ENCODE data around the gene MRNIP. TPM values are rescaled to one million over a fixed set of nuclear protein-coding genes. Genes with fewer than 3 reads are reported as not detected.

Gene MRNIP
- polyA plus RNA-seq, 1 donor (not counting 4 experiments of a cell fraction or from before 2014, with no cell fraction given) = 14.9 TPM

DNA sequence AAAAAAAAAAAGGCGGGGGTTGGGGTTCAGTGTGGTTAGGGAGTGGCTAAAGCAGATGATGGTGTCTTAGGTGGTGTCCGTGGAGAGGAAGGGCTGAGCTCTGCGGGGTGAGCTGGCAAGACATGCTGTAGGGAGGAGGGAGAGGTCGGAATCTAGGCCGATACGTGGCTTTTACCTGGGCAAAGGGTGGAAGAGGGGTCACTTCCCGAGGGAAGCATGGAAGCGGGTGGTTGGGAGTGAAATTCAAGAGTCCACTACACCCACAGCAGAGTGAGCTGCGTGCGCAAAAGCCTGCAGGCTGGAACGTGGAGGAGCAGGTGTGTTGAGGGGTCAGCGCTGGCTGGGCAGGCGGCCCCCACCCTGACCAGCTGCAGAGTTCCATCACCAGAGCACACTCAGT lies 31.3 kb upstream of the MRNIP start:
- H3K9me3 ChIP-seq (ENCODE audit: control insufficient read depth, low read depth, low read length) = no peaks in the 10 kb centered on the region
- H3K27me3 ChIP-seq (ENCODE audit: control insufficient read depth, extremely low read depth, insufficient read depth, low read length) = no peaks in the 10 kb centered on the region
- no peak overlapping the region for H2AFZ ChIP-seq (ENCODE audit: control insufficient read depth, low read length)
- no peaks in the 10 kb centered on the region for H3K4me1 ChIP-seq (ENCODE audit: control insufficient read depth, extremely low read depth, insufficient read depth, low read length)
- H3K4me3 ChIP-seq (ENCODE audit: control insufficient read depth in 2 of 3, extremely low read depth in 1 of 3, insufficient read depth in 2 of 3, low read depth in 1 of 3, low read length in 3 of 3) = no peak overlapping the region
- no peak overlapping the region for H3K27ac ChIP-seq (ENCODE audit: control insufficient read depth, insufficient read depth, low read length)
- H3K36me3 ChIP-seq (ENCODE audit: control insufficient read depth in 2 of 2, extremely low read depth in 1 of 2, insufficient read depth in 2 of 2, low read length in 2 of 2) = peaks cover 66% of the 10 kb centered on the region in 2 experiments
- H3K79me2 ChIP-seq (ENCODE audit: control insufficient read depth, insufficient read depth, low read length) = no peaks in the 10 kb centered on the region
- no peaks in the 10 kb centered on the region for H4K20me1 ChIP-seq (ENCODE audit: control insufficient read depth, extremely low read depth, insufficient read depth, low read length)
- TF ChIP-seq, protein P1, sequence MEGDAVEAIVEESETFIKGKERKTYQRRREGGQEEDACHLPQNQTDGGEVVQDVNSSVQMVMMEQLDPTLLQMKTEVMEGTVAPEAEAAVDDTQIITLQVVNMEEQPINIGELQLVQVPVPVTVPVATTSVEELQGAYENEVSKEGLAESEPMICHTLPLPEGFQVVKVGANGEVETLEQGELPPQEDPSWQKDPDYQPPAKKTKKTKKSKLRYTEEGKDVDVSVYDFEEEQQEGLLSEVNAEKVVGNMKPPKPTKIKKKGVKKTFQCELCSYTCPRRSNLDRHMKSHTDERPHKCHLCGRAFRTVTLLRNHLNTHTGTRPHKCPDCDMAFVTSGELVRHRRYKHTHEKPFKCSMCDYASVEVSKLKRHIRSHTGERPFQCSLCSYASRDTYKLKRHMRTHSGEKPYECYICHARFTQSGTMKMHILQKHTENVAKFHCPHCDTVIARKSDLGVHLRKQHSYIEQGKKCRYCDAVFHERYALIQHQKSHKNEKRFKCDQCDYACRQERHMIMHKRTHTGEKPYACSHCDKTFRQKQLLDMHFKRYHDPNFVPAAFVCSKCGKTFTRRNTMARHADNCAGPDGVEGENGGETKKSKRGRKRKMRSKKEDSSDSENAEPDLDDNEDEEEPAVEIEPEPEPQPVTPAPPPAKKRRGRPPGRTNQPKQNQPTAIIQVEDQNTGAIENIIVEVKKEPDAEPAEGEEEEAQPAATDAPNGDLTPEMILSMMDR (optimal IDR thresholded peaks at IDR 0.05 in 1 of 3, IDR thresholded peaks at IDR 0.05 in 1 of 3, conservative IDR thresholded peaks at IDR 0.05 in 1 of 3; ENCODE audit: extremely low read depth in 1 of 3, insufficient read depth in 2 of 3, low read length in 3 of 3) = no peak
- no peak for TF ChIP-seq EZH2 (IDR thresholded peaks at IDR 0.05; ENCODE audit: low read length)
- dilution Hi-C loops (cut with MboI; ENCODE audit: extremely low pct_ligation_motif_present, low sequenced_read_pairs) = no loop called here
- FAIRE-seq (no peak), DNase-seq (ENCODE audit: low read depth, low spot score) (no peak)
- no peak overlapping the region for H3K4me2 ChIP-seq (ENCODE audit: control insufficient read depth, extremely low read depth, insufficient read depth, low read depth, low read length)
- no peaks in the 10 kb centered on the region for H3K9me1 ChIP-seq (ENCODE audit: control insufficient read depth, extremely low read depth, insufficient read depth, low read length)
- H3K9ac ChIP-seq (ENCODE audit: control insufficient read depth, extremely low read depth, insufficient read depth, low read length) = no peak overlapping the region

DNA sequence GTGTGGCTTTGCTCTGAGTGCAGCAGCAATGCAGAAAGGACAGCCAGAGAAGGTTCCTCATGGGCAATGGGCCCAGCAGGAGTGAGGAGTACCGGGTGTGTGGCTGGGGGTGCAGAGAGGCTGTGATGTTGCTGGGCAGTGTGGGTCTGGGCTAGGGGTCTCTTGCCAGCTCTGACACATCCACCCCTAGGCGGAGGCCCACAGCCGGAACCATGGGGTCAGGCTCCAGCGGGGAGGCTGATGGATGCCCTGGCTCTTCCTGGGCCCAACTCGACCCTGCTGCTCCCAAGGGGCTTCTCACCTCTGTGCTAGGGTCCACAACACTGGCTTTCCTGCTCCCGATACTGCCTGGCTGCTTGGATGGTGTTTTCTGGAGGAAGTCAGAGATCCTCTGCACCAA lies 29.2 kb upstream of the MRNIP start:
- peaks cover 7% of the 10 kb centered on the region for H3K9me3 ChIP-seq (ENCODE audit: control insufficient read depth, low read depth, low read length)
- no peaks in the 10 kb centered on the region for H3K4me1 ChIP-seq (ENCODE audit: control insufficient read depth, extremely low read depth, insufficient read depth, low read length)
- H3K9me1 ChIP-seq (ENCODE audit: control insufficient read depth, extremely low read depth, insufficient read depth, low read length) = no peaks in the 10 kb centered on the region
- no peak overlapping the region for H2AFZ ChIP-seq (ENCODE audit: control insufficient read depth, low read length)
- no peaks in the 10 kb centered on the region for H3K79me2 ChIP-seq (ENCODE audit: control insufficient read depth, insufficient read depth, low read length)
- no peak overlapping the region for H3K4me2 ChIP-seq (ENCODE audit: control insufficient read depth, extremely low read depth, insufficient read depth, low read depth, low read length)
- no peaks in the 10 kb centered on the region for H4K20me1 ChIP-seq (ENCODE audit: control insufficient read depth, extremely low read depth, insufficient read depth, low read length)
- H3K27me3 ChIP-seq (ENCODE audit: control insufficient read depth, extremely low read depth, insufficient read depth, low read length) = no peaks in the 10 kb centered on the region
- dilution Hi-C loops (cut with MboI; ENCODE audit: extremely low pct_ligation_motif_present, low sequenced_read_pairs) = no loop called here
- no peak overlapping the region for H3K27ac ChIP-seq (ENCODE audit: control insufficient read depth, insufficient read depth, low read length)
- FAIRE-seq (no peak), DNase-seq (ENCODE audit: low read depth, low spot score) (no peak)
- no peak overlapping the region for H3K4me3 ChIP-seq (ENCODE audit: control insufficient read depth in 2 of 3, extremely low read depth in 1 of 3, insufficient read depth in 2 of 3, low read depth in 1 of 3, low read length in 3 of 3)
- TF ChIP-seq EZH2 (IDR thresholded peaks at IDR 0.05; ENCODE audit: low read length) = no peak
- TF ChIP-seq, protein P1 (optimal IDR thresholded peaks at IDR 0.05 in 1 of 3, IDR thresholded peaks at IDR 0.05 in 1 of 3, conservative IDR thresholded peaks at IDR 0.05 in 1 of 3; ENCODE audit: extremely low read depth in 1 of 3, insufficient read depth in 2 of 3, low read length in 3 of 3) = no peak
- peaks cover 62 to 65% of the 10 kb centered on the region in 2 experiments for H3K36me3 ChIP-seq (ENCODE audit: control insufficient read depth in 2 of 2, extremely low read depth in 1 of 2, insufficient read depth in 2 of 2, low read length in 2 of 2)
- H3K9ac ChIP-seq (ENCODE audit: control insufficient read depth, extremely low read depth, insufficient read depth, low read length) = no peak overlapping the region
